PC-9 (cell line): Measurements from ENCODE around the gene MINPP1.

Experiments used
- CTCF ChIP-seq: fragments of 200-600 bp; sonication (generic); conservative IDR thresholded peaks from 2 replicates; pipeline ENCODE4 v1.6.1; 2017; ENCODE audit warnings: mixed run types, antibody characterized with exemption, mild to moderate bottlenecking, moderate library complexity
- EZH2 ChIP-seq: fragments of 200-600 bp; sonication (generic); IDR thresholded peaks from 2 replicates; pipeline ENCODE4 v1.8.0; 2017; ENCODE audit warnings: antibody characterized with exemption, low read depth

- TF ChIP-seq CTCF (no peak), EZH2 (no peak)
Measured at GRCh38 chr10:87557409-87557808, 52.7 kb downstream of the MINPP1 start.
